GM23248 (cell line): Measurements from ENCODE around the gene HS6ST1. TPM values are rescaled to one million over a fixed set of nuclear protein-coding genes. Genes with fewer than 3 reads are reported as not detected.

Source experiments
- DNase-seq: peaks from one replicate; pipeline ENCODE4 v3.0.0-alpha.2; 2015
- H2AFZ ChIP-seq: fragments of 200-600 bp; sonication (generic); 2 replicates; pipeline ENCODE4 v1.6.1; 2016; ENCODE audit warnings: antibody characterized with exemption
- H3F3A ChIP-seq: fragments of 200-600 bp; sonication (generic); 2 replicates; pipeline ENCODE4 v1.6.1; 2016; ENCODE audit warnings: mild to moderate bottlenecking, antibody characterized with exemption, mixed run types; ENCODE audit not compliant: insufficient read depth
- H3K27ac ChIP-seq: fragments of 200-600 bp; sonication (generic); 2 replicates; pipeline ENCODE4 v1.5.1; 2016; ENCODE audit warnings: mild to moderate bottlenecking
- H3K27me3 ChIP-seq: fragments of 200-600 bp; sonication (generic); replicated peaks from 2 replicates; pipeline ENCODE4 v1.6.1; 2016; ENCODE audit warnings: mild to moderate bottlenecking; ENCODE audit not compliant: insufficient read depth
- H3K36me3 ChIP-seq: fragments of 200-600 bp; sonication (generic); 2 replicates; pipeline ENCODE4 v1.6.1; 2016; ENCODE audit warnings: low read depth, mild to moderate bottlenecking
- H3K4me1 ChIP-seq: fragments of 200-600 bp; sonication (generic); 2 replicates; pipeline ENCODE4 v1.6.1; 2016; ENCODE audit warnings: mild to moderate bottlenecking; ENCODE audit not compliant: insufficient read depth
- H3K4me2 ChIP-seq: fragments of 200-600 bp; sonication (generic); one replicate; pipeline ENCODE4 v1.6.1; 2016; ENCODE audit warnings: mild to moderate bottlenecking; ENCODE audit not compliant: unreplicated experiment
- H3K4me3 ChIP-seq: fragments of 200-600 bp; sonication (generic); 2 replicates; pipeline ENCODE4 v1.5.1; 2016; ENCODE audit warnings: mild to moderate bottlenecking
- H3K79me2 ChIP-seq: fragments of 200-600 bp; sonication (generic); 2 replicates; pipeline ENCODE4 v1.6.1; 2016; ENCODE audit warnings: mild to moderate bottlenecking; ENCODE audit not compliant: insufficient read depth
- H3K9ac ChIP-seq: fragments of 200-600 bp; sonication (generic); 2 replicates; pipeline ENCODE4 v1.6.1; 2016; ENCODE audit warnings: mild to moderate bottlenecking
- H3K9me2 ChIP-seq: fragments of 200-600 bp; sonication (generic); 2 replicates; pipeline ENCODE4 v1.6.1; 2016; ENCODE audit warnings: mixed run types, mild to moderate bottlenecking, moderate library complexity; ENCODE audit not compliant: insufficient read depth
- H3K9me3 ChIP-seq: fragments of 200-600 bp; sonication (generic); one replicate; pipeline ENCODE4 v1.6.1; 2017; ENCODE audit warnings: low read depth
- H4K20me1 ChIP-seq: fragments of 200-600 bp; sonication (generic); 2 replicates; pipeline ENCODE4 v1.6.0; 2016; ENCODE audit not compliant: insufficient read depth
- EZH2 ChIP-seq: fragments of 200-600 bp; sonication (generic); IDR thresholded peaks from 2 replicates; pipeline ENCODE4 v1.6.1; 2018; ENCODE audit warnings: antibody characterized with exemption, mild to moderate bottlenecking; ENCODE audit not compliant: insufficient read depth, poor library complexity, severe bottlenecking
- EZH2phosphoT487 ChIP-seq: fragments of 200-600 bp; sonication (generic); IDR thresholded peaks from 2 replicates; pipeline ENCODE4 v1.6.1; 2018; ENCODE audit warnings: antibody characterized with exemption, moderate library complexity, mild to moderate bottlenecking, low read depth; ENCODE audit not compliant: insufficient read depth
- WGBS, 2 experiments: methylation state at CpG; one replicate each; pipeline ENCODE4 v1.1.6; 2015 to 2017; ENCODE audit warnings: low lambda C conversion rate in 2 of 2, low coverage in 1 of 2; ENCODE audit errors: missing lambda C conversion rate in 2 of 2; 5-methylcytosine and 5-hydroxymethylcytosine counted together
- in situ Hi-C: fragments of 300-500 bp; cut with MboI; formaldehyde crosslinking; loops from 2 replicates; pipeline ENCODE4 v1.15.0; 2020
- polyA plus RNA-seq: library from polyadenylated mRNA; unstranded; fragments of >200 nt; fragmentation: Nextera tagmentation; extraction: Ambion mirVana; gene quantifications from 2 replicates; pipeline ENCODE4 v1.2.1, GENCODE V29; 2016
- total RNA-seq: library from RNA; depleted of rRNA; stranded (reverse); fragments of >200 nt; shearing (Covaris generic); gene quantifications from 2 replicates; pipeline ENCODE4 v1.2.3, GENCODE V29; 2014

The HS6ST1 gene
- total and polyA plus RNA-seq, 2 experiments from 2014 or later: 3.3 to 27.3 TPM

DNA sequence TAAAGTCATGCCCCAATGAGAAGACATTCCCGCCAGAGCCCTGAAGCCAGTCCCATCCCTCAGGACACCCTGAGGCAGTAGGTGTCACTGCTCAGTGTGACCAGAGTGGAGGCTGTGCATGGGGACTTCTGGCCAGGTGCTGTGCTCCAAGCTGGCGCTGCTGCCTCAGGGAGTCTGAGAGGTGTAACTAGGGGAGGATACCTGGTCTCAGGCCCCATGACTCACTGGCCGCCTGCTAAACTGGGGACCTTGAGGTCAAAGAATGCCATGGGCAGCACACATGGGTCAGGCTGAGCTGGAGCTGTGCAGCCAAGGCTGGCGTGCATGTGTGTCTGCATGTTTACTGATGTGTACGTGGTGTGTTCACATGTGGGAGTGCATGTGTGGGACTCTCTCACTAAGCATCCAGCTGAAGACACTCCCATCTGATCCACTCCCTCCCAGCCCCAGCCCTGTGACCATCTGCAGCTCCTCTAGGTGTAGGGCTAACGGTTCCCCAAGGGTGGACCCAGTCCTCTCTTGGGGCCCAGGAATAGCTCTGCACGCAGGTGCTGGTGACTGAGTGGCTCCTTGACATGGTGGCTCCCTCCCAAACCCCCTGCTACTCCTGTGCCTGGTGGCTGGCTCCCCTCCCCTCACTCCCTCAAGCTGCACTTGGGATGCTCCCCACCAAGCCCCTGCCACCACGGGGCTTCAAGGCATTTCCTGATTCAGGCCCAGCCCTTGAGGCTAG lies 16.5 kb downstream of the HS6ST1 start:
- Histone ChIP-seq H3K27me3 (no peaks in the 10 kb centered on the region), H3K79me2 (peaks cover 52% of the 10 kb centered on the region), H3K36me3 (no peaks in the 10 kb centered on the region), H3K4me2 (no peak overlapping the region), H2AFZ (no peak overlapping the region), H4K20me1 (no peaks in the 10 kb centered on the region), H3K4me3 (no peak overlapping the region), H3K9me2 (no peaks in the 10 kb centered on the region; the same call in 1 of the 2 replicates), H3K9ac (peak overlapping the region; percentile 73), H3K27ac (peak overlapping the region; percentile 92), H3K4me1 (peaks cover 40% of the 10 kb centered on the region), H3F3A (peaks cover 8% of the 10 kb centered on the region; the same call in 1 of the 2 replicates), H3K9me3 (no peaks in the 10 kb centered on the region)
- in situ Hi-C loops: no loop called here
- peak; percentile 22 for DNase-seq
- no peak for TF ChIP-seq EZH2
- TF ChIP-seq EZH2phosphoT487: no peak
- WGBS, 2 experiments: 80 to 87% methylated on average over 8 of the region's 8 CpGs

DNA sequence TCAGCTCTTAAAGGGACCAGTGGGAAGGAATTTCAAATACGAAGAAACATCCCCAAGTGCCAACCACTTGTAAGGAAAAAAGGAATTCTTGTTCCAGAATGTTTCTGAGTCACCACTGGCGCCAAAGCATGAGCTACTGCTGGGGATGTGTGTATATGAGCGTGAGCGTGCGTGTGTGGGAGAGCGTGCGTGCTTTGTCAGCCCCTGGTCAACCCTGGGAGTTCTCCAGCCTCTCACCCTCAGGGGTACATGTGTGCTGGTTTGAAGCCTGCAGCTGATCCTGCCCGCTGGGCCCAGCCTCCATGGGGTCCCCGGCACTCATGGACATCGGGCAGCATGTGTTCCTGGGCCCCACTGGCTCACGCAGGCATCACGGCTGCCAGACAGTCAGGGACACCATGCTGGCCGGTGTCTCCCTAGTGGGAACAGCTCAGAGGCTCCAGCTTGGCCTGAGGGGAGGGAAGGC lies 17.1 kb downstream of the HS6ST1 start:
- H3K9me3 ChIP-seq: no peaks in the 10 kb centered on the region
- peak overlapping the region; percentile 58 for H3K4me2 ChIP-seq
- H3K4me1 ChIP-seq: peaks cover 35% of the 10 kb centered on the region
- peaks cover 52% of the 10 kb centered on the region for H3K79me2 ChIP-seq
- no peaks in the 10 kb centered on the region; the same call in 1 of the 2 replicates for H3K9me2 ChIP-seq
- no peak overlapping the region for H3K4me3 ChIP-seq
- peak; percentile 99 for DNase-seq
- in situ Hi-C loops: no loop called here
- 3 to 4% methylated on average over 13 of the region's 13 CpGs for WGBS, 2 experiments
- peak overlapping the region; percentile 92 for H3K27ac ChIP-seq
- TF ChIP-seq EZH2 (no peak), EZH2phosphoT487 (no peak)
- H4K20me1 ChIP-seq: no peaks in the 10 kb centered on the region
- no peaks in the 10 kb centered on the region for H3K36me3 ChIP-seq
- peak overlapping the region; percentile 73 for H3K9ac ChIP-seq
- peaks cover 8% of the 10 kb centered on the region; the same call in 1 of the 2 replicates for H3F3A ChIP-seq
- H2AFZ ChIP-seq: no peak overlapping the region; the same call in 1 of the 2 replicates
- no peaks in the 10 kb centered on the region for H3K27me3 ChIP-seq

DNA sequence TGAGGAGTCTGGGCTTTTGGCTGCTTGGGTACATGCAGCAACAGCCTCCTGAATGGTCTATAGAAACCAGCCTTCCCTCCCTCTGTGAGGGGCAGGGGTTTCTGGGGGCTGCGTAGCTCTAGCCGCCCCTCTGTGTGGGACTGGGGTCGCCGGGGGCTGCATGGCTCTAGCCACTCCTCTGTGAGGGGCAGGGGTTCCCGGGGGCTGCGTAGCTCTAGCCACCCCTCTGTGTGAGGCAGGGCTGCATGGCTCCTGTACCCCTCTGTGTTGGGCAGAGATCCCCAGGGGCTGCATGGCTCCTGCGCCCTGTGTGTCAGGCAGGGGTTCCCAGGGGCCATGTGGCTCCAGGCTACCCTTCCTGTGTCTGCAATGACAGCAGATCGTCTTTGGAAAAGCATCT lies 17.6 kb downstream of the HS6ST1 start:
- H3F3A ChIP-seq: peaks cover 8% of the 10 kb centered on the region; the same call in 1 of the 2 replicates
- H4K20me1 ChIP-seq: no peaks in the 10 kb centered on the region
- H3K27me3 ChIP-seq: no peaks in the 10 kb centered on the region
- peak overlapping the region; percentile 92 for H3K27ac ChIP-seq
- peaks cover 30% of the 10 kb centered on the region for H3K4me1 ChIP-seq
- no peak overlapping the region for H3K4me3 ChIP-seq
- H3K9me3 ChIP-seq: no peaks in the 10 kb centered on the region
- no peaks in the 10 kb centered on the region; the same call in 1 of the 2 replicates for H3K9me2 ChIP-seq
- H3K36me3 ChIP-seq: no peaks in the 10 kb centered on the region
- H3K4me2 ChIP-seq: peak overlapping the region; percentile 58
- no peak overlapping the region for H2AFZ ChIP-seq
- in situ Hi-C loops: no loop called here
- peaks cover 56% of the 10 kb centered on the region for H3K79me2 ChIP-seq
- DNase-seq: no peak
- peak overlapping the region; percentile 66 for H3K9ac ChIP-seq
- WGBS, 2 experiments: 46 to 60% methylated on average over 3 to 8 of the region's 8 CpGs
- TF ChIP-seq EZH2phosphoT487 (no peak), EZH2 (no peak)

DNA sequence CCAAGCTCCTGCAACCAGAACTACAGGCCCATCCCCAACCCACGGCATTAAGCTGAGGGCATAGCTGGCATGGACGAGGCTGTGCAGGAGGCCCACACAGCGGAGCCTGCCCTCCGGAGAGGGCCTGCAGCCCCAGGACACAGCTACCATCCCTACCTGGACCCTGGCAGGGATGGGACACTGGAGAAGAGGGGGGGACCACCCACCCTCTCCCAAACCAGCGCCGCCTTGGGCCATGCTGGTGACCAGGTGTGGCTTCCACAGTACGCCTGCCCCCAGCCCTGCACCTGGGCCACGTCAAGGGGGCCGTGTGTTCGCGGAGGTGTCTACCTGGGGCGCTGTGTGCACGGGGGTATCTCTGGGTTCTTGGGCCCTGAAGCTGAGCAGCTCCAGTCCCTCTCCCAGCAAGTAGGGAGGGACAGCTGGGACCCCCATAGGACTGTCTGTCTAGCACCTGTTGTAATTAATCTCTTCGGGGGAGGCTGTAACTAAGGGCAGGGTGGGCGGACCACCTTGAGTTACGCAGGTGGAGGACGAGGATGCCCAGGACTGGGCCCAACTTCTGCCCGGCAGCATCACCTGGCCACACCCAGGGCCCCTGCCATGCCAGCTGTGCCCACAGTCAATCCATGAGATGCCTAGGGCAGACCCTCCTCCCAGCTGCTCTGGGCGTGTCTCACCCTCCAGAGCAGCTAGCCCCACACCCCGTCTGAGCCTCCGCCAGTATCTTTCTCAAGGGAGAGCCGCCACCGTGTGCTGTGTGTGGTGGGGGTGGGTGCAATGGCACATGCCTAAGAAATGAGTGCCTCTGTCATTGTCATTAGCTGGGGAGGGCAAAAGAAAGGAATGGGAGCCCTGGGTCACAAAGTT lies 18.3 kb downstream of the HS6ST1 start:
- Histone ChIP-seq H3K36me3 (no peaks in the 10 kb centered on the region), H2AFZ (no peak overlapping the region), H3K4me2 (peak overlapping the region; percentile 58), H4K20me1 (no peaks in the 10 kb centered on the region), H3F3A (peaks cover 3% of the 10 kb centered on the region; the same call in 1 of the 2 replicates), H3K9me2 (no peaks in the 10 kb centered on the region; the same call in 1 of the 2 replicates), H3K4me1 (peaks cover 24% of the 10 kb centered on the region), H3K4me3 (no peak overlapping the region), H3K27me3 (no peaks in the 10 kb centered on the region), H3K9ac (peak overlapping the region; percentile 66), H3K9me3 (no peaks in the 10 kb centered on the region), H3K27ac (peak overlapping the region; percentile 92), H3K79me2 (peaks cover 62% of the 10 kb centered on the region)
- TF ChIP-seq EZH2phosphoT487: no peak
- TF ChIP-seq EZH2: no peak
- WGBS, 2 experiments: 92 to 94% methylated on average over 19 to 23 of the region's 23 CpGs
- in situ Hi-C loops: no loop called here
- no peak for DNase-seq
